Bone marrow (tissue), 2 donors: ENCODE data around the gene C2.
A peak's percentile ranks its signal among the peaks of the same experiment; 100 is the strongest.
"Not testable (repeated sequence)": the region's sequence is repeated elsewhere in the genome, so short reads cannot be mapped to it uniquely, and the experiment has no call there.

Source experiments
- DNase-seq, 2 donors: peaks; one replicate each; lab custom pipeline; 2025; lab: John Stamatoyannopoulos, UW

Gene C2

DNA sequence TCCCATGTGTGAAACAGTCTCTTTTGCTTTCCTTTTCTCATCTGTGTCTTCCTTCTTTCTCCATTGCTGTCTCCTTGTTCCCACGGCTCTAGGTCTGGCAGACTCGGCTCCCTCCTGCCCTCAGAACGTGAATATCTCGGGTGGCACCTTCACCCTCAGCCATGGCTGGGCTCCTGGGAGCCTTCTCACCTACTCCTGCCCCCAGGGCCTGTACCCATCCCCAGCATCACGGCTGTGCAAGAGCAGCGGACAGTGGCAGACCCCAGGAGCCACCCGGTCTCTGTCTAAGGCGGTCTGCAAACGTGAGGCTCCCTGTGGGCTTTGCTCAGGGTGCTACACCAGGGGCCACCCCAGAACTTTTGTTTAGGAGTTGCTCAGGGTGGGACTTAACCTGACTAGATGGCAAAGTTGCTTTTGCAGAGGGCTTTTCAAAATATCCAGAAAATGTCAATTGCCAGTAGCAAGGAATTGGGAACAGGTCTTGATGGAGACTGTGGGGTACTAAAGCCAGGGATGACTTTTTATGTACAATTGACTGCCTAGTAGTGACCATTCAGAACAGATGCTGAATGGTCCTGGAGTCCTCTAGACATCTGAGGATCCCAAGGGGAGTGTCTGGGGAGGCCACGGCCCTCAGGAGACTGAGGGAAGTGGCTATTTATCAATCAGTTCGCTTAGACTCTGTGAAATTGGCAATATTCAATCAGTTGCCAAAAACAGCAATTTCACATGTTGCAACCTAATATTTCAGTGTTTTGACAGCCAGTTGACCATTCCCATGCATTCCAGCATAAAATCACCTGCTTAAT lies 550 bp downstream of the C2 start:
- no peak for DNase-seq

DNA sequence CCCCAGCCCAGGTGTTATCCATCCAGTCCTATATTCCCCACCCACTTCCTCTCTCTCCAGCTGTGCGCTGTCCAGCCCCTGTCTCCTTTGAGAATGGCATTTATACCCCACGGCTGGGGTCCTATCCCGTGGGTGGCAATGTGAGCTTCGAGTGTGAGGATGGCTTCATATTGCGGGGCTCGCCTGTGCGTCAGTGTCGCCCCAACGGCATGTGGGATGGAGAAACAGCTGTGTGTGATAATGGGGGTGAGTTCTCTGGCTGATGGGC lies 1.1 kb downstream of the C2 start:
- no peak for DNase-seq

DNA sequence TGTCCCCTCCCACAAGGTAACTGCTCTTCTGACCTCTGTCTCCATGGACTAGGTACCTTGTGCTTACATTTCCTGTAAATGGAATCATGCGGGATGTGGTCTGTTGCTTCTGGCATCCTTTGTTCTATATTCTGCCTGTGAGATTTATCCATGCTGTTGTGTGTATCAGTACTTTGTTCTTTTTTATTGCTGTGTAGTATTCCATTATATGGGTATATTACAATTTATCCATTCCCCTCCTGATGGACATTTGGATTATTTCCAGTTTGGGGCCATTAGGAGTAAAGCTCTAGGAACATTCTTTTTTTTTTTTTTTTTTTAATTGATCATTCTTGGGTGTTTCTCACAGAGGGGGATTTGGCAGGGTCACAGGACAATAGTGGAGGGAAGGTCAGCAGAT lies 3.4 kb downstream of the C2 start:
- DNase-seq = no peak

DNA sequence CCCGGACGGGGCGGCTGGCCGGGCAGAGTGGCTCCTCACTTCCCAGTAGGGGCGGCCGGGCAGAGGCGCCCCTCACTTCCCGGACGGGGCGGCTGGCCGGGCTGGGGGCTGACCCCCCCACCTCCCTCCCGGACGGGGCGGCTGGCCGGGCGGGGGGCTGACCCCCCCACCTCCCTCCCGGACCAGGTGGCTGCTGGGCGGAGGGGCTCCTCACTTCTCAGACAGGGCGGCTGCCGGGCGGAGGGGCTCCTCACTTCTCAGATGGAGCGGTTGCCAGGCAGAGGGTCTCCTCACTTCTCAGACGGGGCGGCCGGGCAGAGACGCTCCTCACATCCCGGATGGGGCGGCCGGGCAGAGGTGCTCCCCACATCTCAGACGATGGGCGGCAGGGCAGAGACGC lies 4.6 kb downstream of the C2 start:
- DNase-seq = not testable (repeated sequence)

DNA sequence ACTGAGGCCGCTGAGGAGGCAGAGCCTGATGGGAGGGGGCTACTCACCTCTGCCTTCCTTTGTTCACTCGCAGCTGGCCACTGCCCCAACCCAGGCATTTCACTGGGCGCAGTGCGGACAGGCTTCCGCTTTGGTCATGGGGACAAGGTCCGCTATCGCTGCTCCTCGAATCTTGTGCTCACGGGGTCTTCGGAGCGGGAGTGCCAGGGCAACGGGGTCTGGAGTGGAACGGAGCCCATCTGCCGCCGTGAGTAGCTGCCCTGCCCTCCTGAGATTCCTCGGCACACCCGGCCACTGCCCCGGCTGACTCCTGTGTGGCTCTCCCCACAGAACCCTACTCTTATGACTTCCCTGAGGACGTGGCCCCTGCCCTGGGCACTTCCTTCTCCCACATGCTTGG lies 6.0 kb downstream of the C2 start:
- no peak for DNase-seq

DNA sequence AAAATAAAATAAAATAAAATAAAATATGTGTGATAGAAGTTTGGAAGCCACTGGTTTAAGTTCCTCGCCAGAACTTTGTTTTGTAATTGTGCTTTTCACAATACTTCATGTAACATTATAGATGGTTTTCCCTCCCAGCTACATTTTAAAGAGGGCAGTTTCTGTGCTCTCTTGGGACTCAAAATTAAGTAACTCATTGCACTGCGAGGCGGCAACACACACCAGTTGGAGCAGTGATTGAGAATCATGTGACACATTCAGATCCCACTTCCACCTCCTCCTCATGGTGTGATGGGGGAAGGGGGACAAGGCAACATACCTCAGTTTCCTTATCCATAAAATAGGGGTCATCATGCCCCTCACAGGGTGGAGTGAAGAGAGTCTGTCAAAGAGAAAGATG lies 7.5 kb downstream of the C2 start:
- DNase-seq = no peak

DNA sequence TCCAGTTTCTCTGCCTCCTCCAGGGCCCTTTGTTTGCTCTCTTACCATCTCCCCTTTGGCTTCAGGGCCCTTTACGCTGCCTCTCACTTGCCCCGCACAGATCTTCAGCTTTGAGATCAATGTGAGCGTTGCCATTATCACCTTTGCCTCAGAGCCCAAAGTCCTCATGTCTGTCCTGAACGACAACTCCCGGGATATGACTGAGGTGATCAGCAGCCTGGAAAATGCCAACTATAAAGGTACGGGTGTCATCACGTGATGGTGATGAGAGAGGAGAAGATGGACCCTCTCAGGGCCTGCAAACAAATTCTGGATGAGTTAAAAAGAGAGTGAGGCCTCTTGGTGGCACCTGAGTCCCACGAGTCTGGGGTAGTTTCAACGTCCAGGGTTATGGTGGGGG lies 8.3 kb downstream of the C2 start:
- DNase-seq = no peak

DNA sequence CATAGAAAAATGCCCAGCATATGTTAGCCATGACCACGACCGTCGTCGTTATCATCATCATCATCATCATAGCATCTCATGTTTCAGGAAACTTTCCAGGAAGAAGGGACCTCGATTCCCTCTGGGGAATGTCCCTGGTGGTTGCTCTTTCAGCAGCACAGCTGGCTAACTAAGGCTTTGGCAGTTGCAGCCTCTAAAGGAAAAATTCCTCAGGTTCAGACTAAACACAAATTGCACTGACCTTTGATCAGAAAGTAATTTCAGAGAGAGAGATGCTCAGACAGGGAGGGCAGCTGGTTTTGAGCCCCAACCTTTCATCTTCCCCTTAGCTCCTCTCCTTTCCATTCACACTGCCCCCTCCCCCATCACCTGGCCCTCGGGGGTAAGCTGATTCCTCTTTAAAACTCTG lies 12.7 kb downstream of the C2 start:
- DNase-seq = no peak

DNA sequence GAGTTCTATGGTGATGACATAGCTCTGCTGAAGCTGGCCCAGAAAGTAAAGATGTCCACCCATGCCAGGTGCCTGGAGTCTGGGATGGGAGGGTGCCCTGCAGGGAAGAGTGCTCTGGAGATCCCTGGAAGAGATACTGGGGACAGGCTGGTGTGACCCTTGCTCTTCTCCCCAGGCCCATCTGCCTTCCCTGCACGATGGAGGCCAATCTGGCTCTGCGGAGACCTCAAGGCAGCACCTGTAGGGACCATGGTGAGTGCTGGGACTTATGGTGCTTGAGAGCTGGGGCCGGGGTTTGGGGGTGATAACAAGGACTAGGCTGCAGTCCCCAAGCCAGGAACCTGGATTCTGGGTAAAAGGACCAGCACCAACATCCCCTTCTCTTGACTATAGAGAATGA lies 16.2 kb downstream of the C2 start:
- no peak for DNase-seq

DNA sequence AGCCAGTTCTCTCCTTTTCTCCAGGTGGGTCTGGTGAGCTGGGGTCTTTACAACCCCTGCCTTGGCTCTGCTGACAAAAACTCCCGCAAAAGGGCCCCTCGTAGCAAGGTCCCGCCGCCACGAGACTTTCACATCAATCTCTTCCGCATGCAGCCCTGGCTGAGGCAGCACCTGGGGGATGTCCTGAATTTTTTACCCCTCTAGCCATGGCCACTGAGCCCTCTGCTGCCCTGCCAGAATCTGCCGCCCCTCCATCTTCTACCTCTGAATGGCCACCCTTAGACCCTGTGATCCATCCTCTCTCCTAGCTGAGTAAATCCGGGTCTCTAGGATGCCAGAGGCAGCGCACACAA lies 17.6 kb downstream of the C2 start:
- DNase-seq = no peak

DNA sequence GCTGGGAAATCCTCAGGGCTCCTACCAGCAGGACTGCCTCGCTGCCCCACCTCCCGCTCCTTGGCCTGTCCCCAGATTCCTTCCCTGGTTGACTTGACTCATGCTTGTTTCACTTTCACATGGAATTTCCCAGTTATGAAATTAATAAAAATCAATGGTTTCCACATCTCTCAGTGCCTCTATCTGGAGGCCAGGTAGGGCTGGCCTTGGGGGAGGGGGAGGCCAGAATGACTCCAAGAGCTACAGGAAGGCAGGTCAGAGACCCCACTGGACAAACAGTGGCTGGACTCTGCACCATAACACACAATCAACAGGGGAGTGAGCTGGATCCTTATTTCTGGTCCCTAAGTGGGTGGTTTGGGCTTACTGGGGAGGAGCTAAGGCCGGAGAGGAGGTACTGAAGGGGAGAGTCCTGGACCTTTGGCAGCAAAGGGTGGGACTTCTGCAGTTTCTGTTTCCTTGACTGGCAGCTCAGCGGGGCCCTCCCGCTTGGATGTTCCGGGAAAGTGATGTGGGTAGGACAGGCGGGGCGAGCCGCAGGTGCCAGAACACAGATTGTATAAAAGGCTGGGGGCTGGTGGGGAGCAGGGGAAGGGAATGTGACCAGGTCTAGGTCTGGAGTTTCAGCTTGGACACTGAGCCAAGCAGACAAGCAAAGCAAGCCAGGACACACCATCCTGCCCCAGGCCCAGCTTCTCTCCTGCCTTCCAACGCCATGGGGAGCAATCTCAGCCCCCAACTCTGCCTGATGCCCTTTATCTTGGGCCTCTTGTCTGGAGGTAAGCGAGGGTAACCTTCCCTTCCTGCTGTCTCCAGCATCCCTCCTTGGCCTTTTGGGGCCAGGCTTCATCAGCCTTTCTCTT lies 18.2 kb downstream of the C2 start, which contains the start of gene CFB:
Gene CFB (plus strand): TSS at position 589 of the 863 bp plus-strand sequence. CDS start 127 bp downstream, at position 716.
- no peak for DNase-seq

DNA sequence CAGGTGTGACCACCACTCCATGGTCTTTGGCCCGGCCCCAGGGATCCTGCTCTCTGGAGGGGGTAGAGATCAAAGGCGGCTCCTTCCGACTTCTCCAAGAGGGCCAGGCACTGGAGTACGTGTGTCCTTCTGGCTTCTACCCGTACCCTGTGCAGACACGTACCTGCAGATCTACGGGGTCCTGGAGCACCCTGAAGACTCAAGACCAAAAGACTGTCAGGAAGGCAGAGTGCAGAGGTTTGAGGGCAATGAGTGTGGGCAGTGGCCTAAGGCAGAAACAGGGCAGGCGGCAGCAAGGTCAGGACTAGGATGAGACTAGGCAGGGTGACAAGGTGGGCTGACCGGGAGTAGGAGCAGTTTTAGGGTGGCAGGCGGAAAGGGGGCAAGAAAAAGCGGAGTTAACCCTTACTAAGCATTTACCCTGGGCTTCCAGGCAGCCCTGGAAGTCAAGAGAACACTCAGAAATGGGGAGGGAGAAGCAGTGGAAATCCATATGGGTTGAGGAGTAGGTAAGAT lies 18.9 kb downstream of the C2 start:
- DNase-seq = no peak

DNA sequence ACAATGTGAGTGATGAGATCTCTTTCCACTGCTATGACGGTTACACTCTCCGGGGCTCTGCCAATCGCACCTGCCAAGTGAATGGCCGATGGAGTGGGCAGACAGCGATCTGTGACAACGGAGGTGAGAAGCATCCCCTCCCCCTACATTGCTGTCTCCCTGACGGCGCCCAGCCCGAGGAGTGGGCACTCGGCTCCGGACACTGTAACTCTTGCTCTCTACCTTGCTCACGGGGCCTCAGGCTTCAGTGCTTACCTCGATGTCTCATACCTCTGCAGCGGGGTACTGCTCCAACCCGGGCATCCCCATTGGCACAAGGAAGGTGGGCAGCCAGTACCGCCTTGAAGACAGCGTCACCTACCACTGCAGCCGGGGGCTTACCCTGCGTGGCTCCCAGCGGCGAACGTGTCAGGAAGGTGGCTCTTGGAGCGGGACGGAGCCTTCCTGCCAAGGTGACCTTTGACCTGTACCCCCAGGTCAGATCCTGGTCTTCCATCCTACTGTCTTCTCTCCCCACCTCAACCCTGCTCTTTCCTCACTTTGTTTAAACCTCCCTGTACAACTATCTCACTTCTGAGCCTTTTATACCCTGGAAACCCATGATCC lies 19.7 kb downstream of the C2 start:
- no peak for DNase-seq

DNA sequence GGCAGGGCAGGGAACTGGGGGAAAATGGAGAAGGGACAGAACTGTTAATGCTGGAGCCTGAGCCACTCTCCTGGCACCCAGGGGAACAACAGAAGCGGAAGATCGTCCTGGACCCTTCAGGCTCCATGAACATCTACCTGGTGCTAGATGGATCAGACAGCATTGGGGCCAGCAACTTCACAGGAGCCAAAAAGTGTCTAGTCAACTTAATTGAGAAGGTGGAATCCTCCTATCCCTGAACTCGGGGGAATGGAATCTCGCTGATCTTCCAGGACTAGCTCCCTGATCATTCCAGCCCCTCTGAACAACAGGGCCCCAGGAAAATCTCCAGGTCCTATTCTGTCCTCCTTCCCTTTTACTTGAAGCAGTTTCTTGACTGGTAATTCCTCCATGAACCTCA lies 20.3 kb downstream of the C2 start:
- no peak for DNase-seq

DNA sequence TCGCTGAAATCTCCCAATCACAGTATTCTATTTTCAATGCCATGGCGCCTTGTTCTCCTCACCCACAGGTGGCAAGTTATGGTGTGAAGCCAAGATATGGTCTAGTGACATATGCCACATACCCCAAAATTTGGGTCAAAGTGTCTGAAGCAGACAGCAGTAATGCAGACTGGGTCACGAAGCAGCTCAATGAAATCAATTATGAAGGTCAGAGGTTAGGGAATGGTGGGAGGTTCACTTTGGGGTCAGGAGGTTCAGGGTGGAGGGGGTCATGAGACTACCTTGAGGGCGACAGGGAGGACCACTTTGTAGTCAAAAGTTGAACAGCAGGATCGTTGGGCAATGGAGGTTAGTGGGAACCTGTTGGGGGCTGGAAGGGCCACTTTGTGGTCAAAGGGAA lies 20.8 kb downstream of the C2 start:
- DNase-seq = no peak

DNA sequence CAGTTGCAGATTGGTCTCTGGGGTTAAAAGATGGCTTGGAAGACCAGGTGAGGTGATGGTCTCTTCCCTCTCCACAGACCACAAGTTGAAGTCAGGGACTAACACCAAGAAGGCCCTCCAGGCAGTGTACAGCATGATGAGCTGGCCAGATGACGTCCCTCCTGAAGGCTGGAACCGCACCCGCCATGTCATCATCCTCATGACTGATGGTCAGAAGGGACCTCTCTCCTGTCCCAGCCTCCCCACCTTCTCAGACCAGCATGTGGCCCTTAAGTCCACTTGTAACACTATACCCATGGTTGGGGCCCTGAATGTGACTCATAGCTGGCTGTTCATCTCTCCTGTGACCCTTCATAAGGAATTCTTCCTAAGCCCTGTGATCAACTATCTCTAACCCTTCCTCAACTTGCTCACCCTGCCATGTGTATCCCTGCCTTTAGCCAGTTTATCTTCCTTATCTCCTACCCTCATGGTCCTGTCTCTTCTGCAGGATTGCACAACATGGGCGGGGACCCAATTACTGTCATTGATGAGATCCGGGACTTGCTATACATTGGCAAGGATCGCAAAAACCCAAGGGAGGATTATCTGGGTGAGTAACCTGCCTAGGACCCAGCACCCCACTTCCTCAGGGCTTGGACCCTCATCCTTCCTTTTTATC lies 21.4 kb downstream of the C2 start:
- no peak for DNase-seq

DNA sequence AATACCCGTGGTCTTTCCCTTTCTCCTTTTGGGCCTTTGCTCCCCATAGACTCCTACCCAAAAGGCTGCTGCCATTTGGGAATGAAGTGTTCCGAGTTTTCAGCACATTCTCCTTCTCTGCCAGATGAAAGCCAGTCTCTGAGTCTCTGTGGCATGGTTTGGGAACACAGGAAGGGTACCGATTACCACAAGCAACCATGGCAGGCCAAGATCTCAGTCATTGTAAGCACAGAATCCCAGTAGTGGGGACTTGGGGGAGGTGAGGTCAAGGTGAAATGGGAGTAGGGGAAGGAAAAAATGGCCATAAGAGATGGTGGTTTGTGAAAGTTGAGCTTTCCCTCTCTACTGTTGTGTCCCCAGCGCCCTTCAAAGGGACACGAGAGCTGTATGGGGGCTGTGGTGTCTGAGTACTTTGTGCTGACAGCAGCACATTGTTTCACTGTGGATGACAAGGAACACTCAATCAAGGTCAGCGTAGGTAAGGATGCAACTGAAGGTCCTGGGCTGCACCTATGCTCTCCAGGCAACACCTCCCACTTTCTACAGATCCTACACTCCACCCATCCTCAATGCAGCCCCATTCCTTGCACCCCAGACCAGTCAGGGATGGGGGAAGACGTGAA lies 22.5 kb downstream of the C2 start:
- no peak for DNase-seq

DNA sequence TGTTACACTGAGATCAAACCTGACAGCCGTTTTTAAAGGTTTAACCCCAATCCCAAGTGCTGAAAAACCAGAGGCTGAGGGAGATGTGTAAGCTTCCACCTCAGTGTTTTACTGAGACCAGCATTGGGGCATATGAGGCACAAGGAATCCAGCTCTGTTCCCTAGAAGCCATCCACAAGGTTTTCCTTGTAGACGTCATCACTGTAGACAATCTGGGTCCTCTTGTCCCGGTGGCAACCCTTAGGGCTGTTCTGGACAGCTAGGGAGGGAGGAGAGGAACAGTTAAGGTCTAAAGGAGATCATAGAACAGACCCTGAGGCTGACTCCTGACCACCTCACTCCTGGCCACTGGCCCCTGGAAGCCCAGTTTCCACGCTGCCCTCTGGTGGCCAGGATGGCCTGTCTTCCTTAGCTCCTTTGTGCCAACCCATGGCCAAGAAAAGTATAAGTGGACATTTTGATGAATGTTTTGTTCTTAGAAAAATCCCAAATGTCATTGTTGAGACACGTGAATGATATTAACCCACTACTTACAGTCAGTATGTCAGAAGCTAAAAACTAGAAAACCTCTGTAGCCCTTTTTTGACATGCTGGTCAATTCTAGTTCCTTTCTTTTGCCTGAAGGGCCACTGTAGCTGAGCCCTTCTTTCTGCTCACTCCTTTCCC lies 24.8 kb downstream of the C2 start:
- DNase-seq = peak in 1 of 2 donors; percentile 12

DNA sequence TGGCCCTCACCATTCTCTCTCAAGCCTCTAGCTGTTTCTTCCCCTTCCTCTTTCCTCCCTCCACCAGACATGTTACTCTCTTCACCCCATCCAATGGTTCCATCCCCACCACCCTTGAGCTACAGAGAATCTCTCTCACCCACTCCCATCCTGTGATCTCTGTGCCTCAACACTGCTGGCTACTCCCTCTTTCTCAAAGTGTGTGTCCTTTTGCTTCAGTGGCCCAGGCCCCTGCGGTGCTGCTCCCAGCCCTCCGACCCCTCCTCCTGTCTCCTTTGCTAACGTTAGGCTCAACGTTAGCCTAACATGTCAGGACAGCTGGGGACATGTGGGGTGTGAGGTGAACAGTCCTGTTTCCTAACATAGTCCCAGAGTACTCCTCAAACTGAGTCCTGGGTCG lies 25.4 kb downstream of the C2 start:
- DNase-seq = no peak

DNA sequence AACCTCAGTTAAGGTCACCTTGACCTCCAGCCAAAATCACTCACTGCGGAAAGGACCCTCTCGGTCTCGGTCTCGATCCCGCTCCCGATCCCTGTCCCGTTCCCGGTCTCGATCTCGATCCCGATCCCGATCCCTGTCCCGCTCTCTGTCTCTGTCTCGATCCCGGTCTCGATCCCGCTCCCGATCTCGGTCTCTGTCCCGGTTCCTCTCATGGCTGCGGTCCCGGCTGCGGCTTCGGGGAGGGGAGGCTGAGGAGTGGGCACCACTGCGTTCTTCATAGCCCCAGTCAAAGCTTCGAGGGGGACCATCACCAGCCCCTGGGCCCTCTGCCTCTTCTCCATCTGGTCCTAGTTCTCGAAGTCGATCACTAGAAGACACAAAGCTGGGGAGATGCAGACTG lies 27.0 kb downstream of the C2 start:
- DNase-seq = no peak

DNA sequence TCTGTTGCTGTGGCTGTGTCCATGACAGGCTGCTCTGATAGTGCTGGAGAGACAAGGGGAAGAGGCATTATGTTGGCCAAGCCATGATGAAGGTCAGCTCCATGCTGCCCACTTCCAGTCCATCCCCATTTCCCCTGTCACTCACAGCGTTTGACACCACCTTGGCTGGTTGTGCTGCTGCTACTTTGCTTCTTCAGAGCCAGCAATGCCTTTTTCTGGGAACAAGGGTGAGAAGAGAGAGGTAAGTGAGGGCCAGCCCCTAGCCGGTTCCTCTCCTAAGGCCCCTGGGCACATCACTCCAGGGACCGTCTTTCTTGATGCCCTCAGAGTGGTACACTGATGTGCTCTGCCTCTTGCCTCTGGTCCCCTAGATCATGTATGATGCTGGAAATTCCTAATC lies 29.3 kb downstream of the C2 start:
- DNase-seq = no peak

DNA sequence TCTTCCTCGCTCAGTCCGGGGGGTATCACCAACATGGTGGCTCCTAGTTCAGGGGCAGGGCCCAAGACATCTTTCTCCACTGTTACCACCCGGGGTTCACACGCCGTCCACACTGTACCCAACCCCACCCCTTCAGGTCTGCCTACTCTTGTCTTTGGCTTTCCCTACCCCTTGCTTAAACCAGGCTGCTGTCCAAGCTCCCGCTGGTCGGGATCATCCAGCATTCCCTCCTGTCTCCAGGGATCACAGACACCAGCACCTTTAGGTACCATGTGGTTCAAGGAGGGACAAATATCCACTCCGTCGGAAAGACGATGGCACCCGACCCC lies 30.9 kb downstream of the C2 start:
- DNase-seq = no peak
